ENCODE results near the gene LCOR. TPM values are rescaled to one million over a fixed set of nuclear protein-coding genes. Genes with fewer than 3 reads are reported as not detected.

LCOR gene
- total RNA-seq, 1 donor from 2014 or later = 29.4 TPM

- Mint-ChIP-seq H3K4me3 (ENCODE audit: unreplicated experiment) (no peak overlapping the region), H3K9me3 (ENCODE audit: low read depth) (no peaks in the 10 kb centered on the region), H3K36me3 (ENCODE audit: low read depth) (no peaks in the 10 kb centered on the region), H3K27ac (ENCODE audit: unreplicated experiment) (no peak overlapping the region), H3K4me1 (ENCODE audit: low read depth) (peaks cover 19% of the 10 kb centered on the region), H3K27me3 (ENCODE audit: low read depth) (no peaks in the 10 kb centered on the region)
- TF ChIP-seq CTCF (IDR thresholded peaks at IDR 0.05) = no peak
- no peak for DNase-seq (ENCODE audit: low spot score)
Measured at GRCh38 chr10:96999337-96999736, 167.2 kb downstream of the LCOR start.

GRCh38 chr10:96999987-97000386 is 167.9 kb downstream of the LCOR start:
- no peak for TF ChIP-seq CTCF (IDR thresholded peaks at IDR 0.05)
- no peak for DNase-seq (ENCODE audit: low spot score)
- H3K9me3 Mint-ChIP-seq (ENCODE audit: low read depth) = no peaks in the 10 kb centered on the region
- H3K27me3 Mint-ChIP-seq (ENCODE audit: low read depth) = no peaks in the 10 kb centered on the region
- H3K4me3 Mint-ChIP-seq (ENCODE audit: unreplicated experiment) = no peak overlapping the region
- peaks cover 19% of the 10 kb centered on the region for H3K4me1 Mint-ChIP-seq (ENCODE audit: low read depth)
- no peaks in the 10 kb centered on the region for H3K36me3 Mint-ChIP-seq (ENCODE audit: low read depth)
- H3K27ac Mint-ChIP-seq (ENCODE audit: unreplicated experiment) = no peak overlapping the region

DNA sequence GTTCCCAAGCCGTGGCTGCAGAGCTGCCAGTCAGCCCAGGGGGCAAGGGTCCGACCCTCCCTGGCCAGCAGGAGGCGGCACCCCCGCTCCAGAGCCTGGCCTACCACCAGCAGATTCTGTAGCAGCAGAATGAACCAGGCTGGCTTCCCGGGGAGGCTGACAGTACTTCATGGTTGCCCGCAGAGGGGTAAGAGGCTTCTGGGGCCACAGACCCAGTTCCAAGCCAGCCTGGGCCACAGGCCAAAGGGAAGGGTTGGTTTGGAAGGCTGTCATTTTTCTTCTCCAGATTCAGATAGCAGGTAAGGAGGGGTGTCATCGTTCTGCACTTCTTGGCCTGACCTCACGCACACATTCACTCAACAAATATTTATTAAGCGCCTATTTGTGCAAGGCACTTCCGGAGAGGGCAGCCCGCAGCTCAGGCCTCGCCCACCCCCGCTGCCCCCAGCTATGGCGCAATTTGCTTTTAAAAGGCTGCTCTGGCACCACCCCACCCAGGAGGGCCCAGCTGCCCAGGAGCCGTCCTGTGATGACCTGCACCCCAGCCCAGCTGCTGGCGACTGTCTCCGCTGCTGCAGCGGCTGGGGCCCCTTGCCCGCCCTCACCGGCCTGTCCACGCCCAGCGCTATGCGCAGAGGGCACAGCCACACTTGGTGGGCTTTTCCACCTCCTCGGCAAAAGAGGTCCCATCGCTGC is 168.5 kb downstream of the LCOR start:
- Mint-ChIP-seq H3K27me3 (ENCODE audit: low read depth) (peaks cover 2% of the 10 kb centered on the region), H3K36me3 (ENCODE audit: low read depth) (peaks cover 2% of the 10 kb centered on the region), H3K27ac (ENCODE audit: unreplicated experiment) (no peak overlapping the region), H3K4me3 (ENCODE audit: unreplicated experiment) (no peak overlapping the region), H3K4me1 (ENCODE audit: low read depth) (peaks cover 17% of the 10 kb centered on the region), H3K9me3 (ENCODE audit: low read depth) (no peaks in the 10 kb centered on the region)
- TF ChIP-seq CTCF (IDR thresholded peaks at IDR 0.05) = peak; percentile 9
- no peak for DNase-seq (ENCODE audit: low spot score)

GRCh38 chr10:97001183-97001991 is 169.3 kb downstream of the LCOR start:
- peaks cover 1% of the 10 kb centered on the region for H3K9me3 Mint-ChIP-seq (ENCODE audit: low read depth)
- H3K36me3 Mint-ChIP-seq (ENCODE audit: low read depth) = peaks cover 2% of the 10 kb centered on the region
- H3K27me3 Mint-ChIP-seq (ENCODE audit: low read depth) = peaks cover 2% of the 10 kb centered on the region
- no peak overlapping the region for H3K27ac Mint-ChIP-seq (ENCODE audit: unreplicated experiment)
- TF ChIP-seq CTCF (IDR thresholded peaks at IDR 0.05) = no peak
- H3K4me3 Mint-ChIP-seq (ENCODE audit: unreplicated experiment) = no peak overlapping the region
- DNase-seq (ENCODE audit: low spot score) = peak; percentile 93
- H3K4me1 Mint-ChIP-seq (ENCODE audit: low read depth) = peaks cover 10% of the 10 kb centered on the region

GRCh38 chr10:97002670-97003069 is 170.6 kb downstream of the LCOR start:
- peak; percentile 87 for DNase-seq (ENCODE audit: low spot score)
- Mint-ChIP-seq H3K27me3 (ENCODE audit: low read depth) (peaks cover 2% of the 10 kb centered on the region), H3K9me3 (ENCODE audit: low read depth) (peaks cover 14% of the 10 kb centered on the region), H3K4me1 (ENCODE audit: low read depth) (peaks cover 6% of the 10 kb centered on the region), H3K36me3 (ENCODE audit: low read depth) (peaks cover 4% of the 10 kb centered on the region), H3K4me3 (ENCODE audit: unreplicated experiment) (no peak overlapping the region), H3K27ac (ENCODE audit: unreplicated experiment) (no peak overlapping the region)
- no peak for TF ChIP-seq CTCF (IDR thresholded peaks at IDR 0.05)
